Liver (tissue), 9 donors: ENCODE measurements around the gene GABARAP. TPM values are rescaled to one million over a fixed set of nuclear protein-coding genes. Genes with fewer than 3 reads are reported as not detected.

Experiments used
- DNase-seq: peaks from one replicate; pipeline ENCODE4 v3.0.0-alpha.2; 2017; ENCODE audit warnings: low spot score
- H3K27ac ChIP-seq, 2 donors: one replicate each; pipeline ENCODE4 v1.7.0; 2013; ENCODE audit warnings: inconsistent platforms in 2 of 2, low read length in 2 of 2, control low read depth in 1 of 2, low read depth in 1 of 2, mild to moderate bottlenecking in 1 of 2
- H3K27me3 ChIP-seq, 4 donors: one replicate each; pipeline versions ENCODE4 v1.6.1 to v1.7.0; 2013; ENCODE audit warnings: low read length in 3 of 4, inconsistent platforms in 1 of 4, mild to moderate bottlenecking in 1 of 4, moderate library complexity in 1 of 4; ENCODE audit not compliant: control insufficient read depth in 4 of 4, insufficient read depth in 4 of 4
- H3K36me3 ChIP-seq, 4 donors: one replicate each; pipeline versions ENCODE4 v1.6.1 to v1.7.0; 2013; ENCODE audit warnings: low read length in 3 of 4, mild to moderate bottlenecking in 3 of 4, low read depth in 1 of 4, moderate library complexity in 1 of 4; ENCODE audit not compliant: control insufficient read depth in 4 of 4, insufficient read depth in 3 of 4
- H3K4me1 ChIP-seq, 4 donors: one replicate each; pipeline versions ENCODE4 v1.6.1 to v1.7.0; 2013; ENCODE audit warnings: low read length in 3 of 4, mild to moderate bottlenecking in 3 of 4, moderate library complexity in 1 of 4; ENCODE audit not compliant: control insufficient read depth in 4 of 4, insufficient read depth in 4 of 4
- H3K4me3 ChIP-seq, 3 donors: one replicate each; pipeline versions ENCODE4 v1.6.1 to v1.7.0; 2013; ENCODE audit warnings: low read length in 3 of 3, control low read depth in 1 of 3, low read depth in 1 of 3, mild to moderate bottlenecking in 1 of 3
- H3K9ac ChIP-seq, 2 donors: one replicate each; pipeline ENCODE4 v1.7.0; 2013; ENCODE audit warnings: low read length in 2 of 2, mild to moderate bottlenecking in 2 of 2, moderate library complexity in 2 of 2, control low read depth in 1 of 2, low read depth in 1 of 2
- H3K9me3 ChIP-seq, 4 donors: one replicate each; pipeline versions ENCODE4 v1.6.1 to v1.7.0; 2013; ENCODE audit warnings: low read length in 3 of 4; ENCODE audit not compliant: control insufficient read depth in 4 of 4
- EGR1 ChIP-seq, 2 donors: IDR thresholded peaks; 2 replicates each; pipeline ENCODE4 v1.6.1; 2016 to 2018; ENCODE audit warnings: antibody characterized with exemption in 2 of 2, low read depth in 2 of 2
- FOXA1 ChIP-seq: IDR thresholded peaks from 2 replicates; pipeline ENCODE4 v1.6.1; 2016; ENCODE audit warnings: antibody characterized with exemption
- FOXA2 ChIP-seq: IDR thresholded peaks from 2 replicates; pipeline ENCODE4 v1.6.1; 2016; ENCODE audit warnings: antibody characterized with exemption
- GABPA ChIP-seq, 2 donors: IDR thresholded peaks in 1 of 2; conservative IDR thresholded peaks in 1 of 2; 2 replicates each; pipeline ENCODE4 v1.6.1; 2016; ENCODE audit warnings: antibody characterized with exemption in 2 of 2, mild to moderate bottlenecking in 1 of 2, moderate library complexity in 1 of 2
- HNF4A ChIP-seq, 2 donors: conservative IDR thresholded peaks; 2 replicates each; pipeline ENCODE4 v1.6.1; 2016; ENCODE audit warnings: antibody characterized with exemption in 2 of 2, mild to moderate bottlenecking in 2 of 2
- HNF4G ChIP-seq: IDR thresholded peaks from 2 replicates; pipeline ENCODE4 v1.6.1; 2016; ENCODE audit warnings: antibody characterized with exemption
- JUND ChIP-seq, 2 donors: IDR thresholded peaks; 2 replicates each; pipeline ENCODE4 v1.6.1; 2016; ENCODE audit warnings: antibody characterized with exemption in 2 of 2
- NR2F2 ChIP-seq: IDR thresholded peaks from 2 replicates; pipeline ENCODE4 v1.6.1; 2016; ENCODE audit warnings: antibody characterized with exemption
- RAD21 ChIP-seq, 2 donors: IDR thresholded peaks; 2 replicates each; pipeline ENCODE4 v1.6.1; 2016; ENCODE audit warnings: antibody characterized with exemption in 2 of 2, mild to moderate bottlenecking in 2 of 2
- RXRA ChIP-seq, 2 donors: IDR thresholded peaks; 2 replicates each; pipeline ENCODE4 v1.6.1; 2017 to 2018; ENCODE audit warnings: antibody characterized with exemption in 2 of 2, mild to moderate bottlenecking in 1 of 2
- SP1 ChIP-seq: IDR thresholded peaks from 2 replicates; pipeline ENCODE4 v1.6.1; 2018; ENCODE audit warnings: antibody characterized with exemption, mild to moderate bottlenecking
- TAF1 ChIP-seq: conservative IDR thresholded peaks from 2 replicates; pipeline ENCODE4 v1.6.1; 2016; ENCODE audit warnings: antibody characterized with exemption, mild to moderate bottlenecking
- YY1 ChIP-seq: IDR thresholded peaks from 2 replicates; pipeline ENCODE4 v1.6.1; 2016; ENCODE audit warnings: antibody characterized with exemption, mild to moderate bottlenecking
- WGBS: extraction: QIAGEN DNeasy Blood & Tissue Kit; methylation state at CpG from one replicate; pipeline ENCODE4 v1.1.7; 2013; 5-methylcytosine and 5-hydroxymethylcytosine counted together
- polyA plus RNA-seq, 2 donors: library from polyadenylated mRNA; stranded (reverse) in 1 of 2; unstranded in 1 of 2; fragments of 200-250 nt in 1 of 2; fragments of >200 nt in 1 of 2; fragmentation: Nextera tagmentation in 1 of 2; extraction: Ambion mirVana in 1 of 2; gene quantifications; one replicate each; pipeline versions ENCODE4 v1.2.1 to v1.2.3, GENCODE V29; 2013 to 2015
- total RNA-seq, 2 donors: library from RNA; depleted of rRNA; stranded (reverse); fragments of >200 nt; gene quantifications; one replicate each; pipeline ENCODE4 v1.2.3, GENCODE V29; 2014
- TF ChIP-seq, protein P1 (sequence below): IDR thresholded peaks from 2 replicates; pipeline ENCODE4 v1.6.1; 2016; ENCODE audit warnings: antibody characterized with exemption
- TF ChIP-seq, protein P2 (sequence below): fragments of 150-350 bp; IDR thresholded peaks from 2 replicates; pipeline ENCODE4 v1.5.1; 2017; ENCODE audit warnings: improper control_type of control experiment, low read depth, low read length; ENCODE audit not compliant: missing input control
- TF ChIP-seq, protein P3 (sequence below): IDR thresholded peaks from 2 replicates; pipeline ENCODE4 v1.6.1; 2016; ENCODE audit warnings: antibody characterized with exemption, mild to moderate bottlenecking
- TF ChIP-seq, protein P4 (sequence below): IDR thresholded peaks from 2 replicates; pipeline ENCODE4 v1.6.1; 2016; ENCODE audit warnings: antibody characterized with exemption
- TF ChIP-seq, protein P5 (sequence below): IDR thresholded peaks from 2 replicates; pipeline ENCODE4 v1.6.1; 2016; ENCODE audit warnings: antibody characterized with exemption
- donor health status: healthy.
- donor health status: healthy.
- donor health status: healthy.
- donor health status: healthy.
- donor health status: healthy.

Gene GABARAP
- total and polyA plus RNA-seq, 4 donors: 74.4 to 489 (median 205) TPM

DNA sequence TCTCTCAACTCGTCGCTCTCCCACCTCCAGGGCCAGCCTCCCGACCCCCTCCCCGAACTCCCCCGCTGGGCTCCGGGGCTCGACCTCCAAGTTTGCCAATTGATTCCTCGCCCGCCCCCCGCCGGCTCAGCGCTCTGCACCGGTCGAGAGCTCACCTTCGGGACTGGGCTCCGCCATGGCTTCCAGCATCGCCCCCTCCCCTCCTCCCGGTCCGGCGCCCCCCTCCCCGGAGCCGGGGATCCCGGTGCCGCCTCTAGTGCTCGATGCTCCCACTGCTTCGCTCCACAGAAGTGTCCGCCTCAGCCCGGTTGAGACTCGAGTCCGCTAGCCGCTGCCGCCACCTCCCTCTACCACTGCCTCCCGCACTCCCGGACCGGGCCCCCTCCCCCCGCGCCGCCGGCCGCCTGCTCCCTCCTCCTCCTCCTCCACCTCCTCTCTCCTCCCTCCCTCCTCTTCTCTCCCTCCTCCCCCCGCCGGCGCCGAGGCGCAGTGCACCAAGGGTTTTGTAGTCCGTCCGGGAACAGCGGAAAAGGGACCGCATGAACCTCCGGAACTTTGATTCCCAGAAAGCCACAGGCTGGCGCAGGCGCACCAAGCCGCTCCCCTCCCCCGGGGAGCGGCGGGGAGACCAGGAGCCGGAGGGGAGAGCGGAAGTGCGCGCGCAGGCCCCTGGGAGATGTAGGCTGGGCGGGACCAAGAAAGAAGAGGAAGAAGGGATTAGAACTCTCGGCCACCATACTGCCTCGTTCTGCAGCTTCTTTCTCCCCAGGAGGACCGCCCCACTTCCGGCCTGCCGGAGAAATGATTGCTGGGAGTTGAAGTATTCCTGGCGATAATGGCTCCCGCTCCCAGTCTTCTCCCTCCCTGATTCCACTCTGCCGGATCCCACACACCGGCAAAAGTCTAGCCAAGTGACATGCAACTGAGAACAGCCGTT lies 2.9 kb downstream of the GABARAP start, which contains the start of gene PHF23:
Gene PHF23 (minus strand): TSS at position 367 of the 937 bp plus-strand sequence. CDS start 178 bp downstream, at position 189.
- Histone ChIP-seq H3K9me3 (no peaks in the 10 kb centered on the region), H3K9ac (peak within 1 kb of the TSS; percentile 88 to 89), H3K4me3 (peak within 1 kb of the TSS; percentile 88 to 94 (median 90)), H3K27ac (peak within 1 kb of the TSS; percentile 98 to 99), H3K27me3 (no peaks in the 10 kb centered on the region), H3K4me1 (peaks cover 2 to 59% (median 44%) of the 10 kb centered on the region in 4 donors), H3K36me3 (peaks cover 7 to 27% (median 17%) of the 10 kb centered on the region in 4 donors)
- peak; percentile 91 for TF ChIP-seq SP1
- TF ChIP-seq FOXA1: peak; percentile 8
- TF ChIP-seq, protein P1, sequence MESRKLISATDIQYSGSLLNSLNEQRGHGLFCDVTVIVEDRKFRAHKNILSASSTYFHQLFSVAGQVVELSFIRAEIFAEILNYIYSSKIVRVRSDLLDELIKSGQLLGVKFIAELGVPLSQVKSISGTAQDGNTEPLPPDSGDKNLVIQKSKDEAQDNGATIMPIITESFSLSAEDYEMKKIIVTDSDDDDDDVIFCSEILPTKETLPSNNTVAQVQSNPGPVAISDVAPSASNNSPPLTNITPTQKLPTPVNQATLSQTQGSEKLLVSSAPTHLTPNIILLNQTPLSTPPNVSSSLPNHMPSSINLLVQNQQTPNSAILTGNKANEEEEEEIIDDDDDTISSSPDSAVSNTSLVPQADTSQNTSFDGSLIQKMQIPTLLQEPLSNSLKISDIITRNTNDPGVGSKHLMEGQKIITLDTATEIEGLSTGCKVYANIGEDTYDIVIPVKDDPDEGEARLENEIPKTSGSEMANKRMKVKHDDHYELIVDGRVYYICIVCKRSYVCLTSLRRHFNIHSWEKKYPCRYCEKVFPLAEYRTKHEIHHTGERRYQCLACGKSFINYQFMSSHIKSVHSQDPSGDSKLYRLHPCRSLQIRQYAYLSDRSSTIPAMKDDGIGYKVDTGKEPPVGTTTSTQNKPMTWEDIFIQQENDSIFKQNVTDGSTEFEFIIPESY: peak; percentile 95
- peak; percentile 60 for TF ChIP-seq NR2F2
- peak; percentile 81 to 97 for TF ChIP-seq GABPA (IDR thresholded peaks at IDR 0.05 in 1 of 2, conservative IDR thresholded peaks at IDR 0.05 in 1 of 2)
- TF ChIP-seq, protein P2, sequence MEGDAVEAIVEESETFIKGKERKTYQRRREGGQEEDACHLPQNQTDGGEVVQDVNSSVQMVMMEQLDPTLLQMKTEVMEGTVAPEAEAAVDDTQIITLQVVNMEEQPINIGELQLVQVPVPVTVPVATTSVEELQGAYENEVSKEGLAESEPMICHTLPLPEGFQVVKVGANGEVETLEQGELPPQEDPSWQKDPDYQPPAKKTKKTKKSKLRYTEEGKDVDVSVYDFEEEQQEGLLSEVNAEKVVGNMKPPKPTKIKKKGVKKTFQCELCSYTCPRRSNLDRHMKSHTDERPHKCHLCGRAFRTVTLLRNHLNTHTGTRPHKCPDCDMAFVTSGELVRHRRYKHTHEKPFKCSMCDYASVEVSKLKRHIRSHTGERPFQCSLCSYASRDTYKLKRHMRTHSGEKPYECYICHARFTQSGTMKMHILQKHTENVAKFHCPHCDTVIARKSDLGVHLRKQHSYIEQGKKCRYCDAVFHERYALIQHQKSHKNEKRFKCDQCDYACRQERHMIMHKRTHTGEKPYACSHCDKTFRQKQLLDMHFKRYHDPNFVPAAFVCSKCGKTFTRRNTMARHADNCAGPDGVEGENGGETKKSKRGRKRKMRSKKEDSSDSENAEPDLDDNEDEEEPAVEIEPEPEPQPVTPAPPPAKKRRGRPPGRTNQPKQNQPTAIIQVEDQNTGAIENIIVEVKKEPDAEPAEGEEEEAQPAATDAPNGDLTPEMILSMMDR: peak; percentile 15
- TF ChIP-seq, protein P3, sequence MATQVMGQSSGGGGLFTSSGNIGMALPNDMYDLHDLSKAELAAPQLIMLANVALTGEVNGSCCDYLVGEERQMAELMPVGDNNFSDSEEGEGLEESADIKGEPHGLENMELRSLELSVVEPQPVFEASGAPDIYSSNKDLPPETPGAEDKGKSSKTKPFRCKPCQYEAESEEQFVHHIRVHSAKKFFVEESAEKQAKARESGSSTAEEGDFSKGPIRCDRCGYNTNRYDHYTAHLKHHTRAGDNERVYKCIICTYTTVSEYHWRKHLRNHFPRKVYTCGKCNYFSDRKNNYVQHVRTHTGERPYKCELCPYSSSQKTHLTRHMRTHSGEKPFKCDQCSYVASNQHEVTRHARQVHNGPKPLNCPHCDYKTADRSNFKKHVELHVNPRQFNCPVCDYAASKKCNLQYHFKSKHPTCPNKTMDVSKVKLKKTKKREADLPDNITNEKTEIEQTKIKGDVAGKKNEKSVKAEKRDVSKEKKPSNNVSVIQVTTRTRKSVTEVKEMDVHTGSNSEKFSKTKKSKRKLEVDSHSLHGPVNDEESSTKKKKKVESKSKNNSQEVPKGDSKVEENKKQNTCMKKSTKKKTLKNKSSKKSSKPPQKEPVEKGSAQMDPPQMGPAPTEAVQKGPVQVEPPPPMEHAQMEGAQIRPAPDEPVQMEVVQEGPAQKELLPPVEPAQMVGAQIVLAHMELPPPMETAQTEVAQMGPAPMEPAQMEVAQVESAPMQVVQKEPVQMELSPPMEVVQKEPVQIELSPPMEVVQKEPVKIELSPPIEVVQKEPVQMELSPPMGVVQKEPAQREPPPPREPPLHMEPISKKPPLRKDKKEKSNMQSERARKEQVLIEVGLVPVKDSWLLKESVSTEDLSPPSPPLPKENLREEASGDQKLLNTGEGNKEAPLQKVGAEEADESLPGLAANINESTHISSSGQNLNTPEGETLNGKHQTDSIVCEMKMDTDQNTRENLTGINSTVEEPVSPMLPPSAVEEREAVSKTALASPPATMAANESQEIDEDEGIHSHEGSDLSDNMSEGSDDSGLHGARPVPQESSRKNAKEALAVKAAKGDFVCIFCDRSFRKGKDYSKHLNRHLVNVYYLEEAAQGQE: peak; percentile 55
- peak; percentile 98 for TF ChIP-seq YY1
- TF ChIP-seq RXRA (IDR thresholded peaks at IDR 0.05): peak; percentile 55 to 56
- peak; percentile 65 to 77 for TF ChIP-seq EGR1 (IDR thresholded peaks at IDR 0.05; ENCODE audit: low read depth in 2 of 2)
- TF ChIP-seq RAD21 (IDR thresholded peaks at IDR 0.05): peak; percentile 37 to 51
- TF ChIP-seq, protein P4, sequence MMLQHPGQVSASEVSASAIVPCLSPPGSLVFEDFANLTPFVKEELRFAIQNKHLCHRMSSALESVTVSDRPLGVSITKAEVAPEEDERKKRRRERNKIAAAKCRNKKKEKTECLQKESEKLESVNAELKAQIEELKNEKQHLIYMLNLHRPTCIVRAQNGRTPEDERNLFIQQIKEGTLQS: no peak
- TF ChIP-seq HNF4G: no peak
- no peak for TF ChIP-seq FOXA2
- peak in 1 of 2 donors; percentile 54 for TF ChIP-seq JUND (IDR thresholded peaks at IDR 0.05)
- peak; percentile 61 for TF ChIP-seq TAF1
- TF ChIP-seq, protein P5, sequence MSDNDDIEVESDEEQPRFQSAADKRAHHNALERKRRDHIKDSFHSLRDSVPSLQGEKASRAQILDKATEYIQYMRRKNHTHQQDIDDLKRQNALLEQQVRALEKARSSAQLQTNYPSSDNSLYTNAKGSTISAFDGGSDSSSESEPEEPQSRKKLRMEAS: peak; percentile 45
- TF ChIP-seq HNF4A (conservative IDR thresholded peaks at IDR 0.05): peak; percentile 19 to 51
- WGBS: under 1% methylated on average over 72 of the region's 72 CpGs
- peak; percentile 96 for DNase-seq
